GM13977 (cell line): ENCODE measurements around the gene SPATA31A6.
"Not testable (repeated sequence)": the region's sequence is repeated elsewhere in the genome, so short reads cannot be mapped to it uniquely, and the experiment has no call there.

Experiments used
- DNase-seq: peaks from one replicate; pipeline ENCODE4 v3.0.0; 2012; ENCODE audit warnings: low spot score
- in situ Hi-C: fragments of 300-500 bp; cut with MboI; formaldehyde crosslinking; loops from one replicate; pipeline ENCODE4 v1.12.0; 2022; ENCODE audit warnings: low sequenced_read_pairs, low pct_unique_long_range_greater_than_20kb, mixed read lengths, inconsistent platforms; ENCODE audit not compliant: unreplicated experiment

SPATA31A6 gene

DNA sequence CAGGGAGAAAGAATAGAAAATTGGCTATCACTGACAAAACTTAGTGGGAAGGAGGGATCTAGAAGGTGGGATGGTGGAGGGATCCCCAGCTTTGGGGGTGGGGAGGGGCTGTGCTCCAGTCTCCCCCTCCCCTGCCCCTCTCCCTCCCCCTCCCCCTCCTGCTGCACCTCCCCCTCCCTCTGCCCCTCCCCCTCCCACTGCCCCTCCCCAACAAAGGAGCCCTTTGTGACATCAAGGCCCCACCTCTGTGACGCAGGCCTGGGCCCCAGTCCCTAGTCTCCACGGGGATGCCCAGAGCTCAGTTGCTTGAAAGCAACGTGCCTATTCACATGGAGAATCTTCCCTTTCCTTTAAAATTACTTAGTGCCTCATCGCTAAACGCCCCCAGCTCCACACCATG lies at the start of gene SPATA31A6:
Gene SPATA31A6 (plus strand): TSS at position 301 of the 400 bp plus-strand sequence. CDS start 29 bp downstream, at position 330.
- in situ Hi-C loops, DNase-seq: not testable (repeated sequence)

DNA sequence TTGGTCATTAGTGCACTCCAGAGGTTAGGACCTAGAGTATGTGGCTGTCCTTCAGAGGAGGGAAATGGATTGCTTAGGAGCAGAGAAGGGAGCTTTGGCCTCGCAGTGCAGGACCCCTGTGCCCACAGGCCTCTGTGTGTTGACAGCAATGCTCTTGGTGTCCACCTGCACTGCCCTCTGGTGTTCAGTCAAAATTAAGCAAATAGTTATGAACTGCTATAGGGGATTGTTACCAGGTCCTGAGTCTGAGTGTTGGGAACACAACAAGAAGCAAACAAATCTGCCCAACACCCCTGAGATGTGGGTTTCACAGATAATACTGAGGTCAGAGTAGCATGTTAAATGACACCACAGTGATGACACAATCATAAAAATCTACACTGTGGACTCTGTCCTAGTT lies 23.2 kb upstream of the SPATA31A6 start:
- DNase-seq, in situ Hi-C loops: not testable (repeated sequence)

DNA sequence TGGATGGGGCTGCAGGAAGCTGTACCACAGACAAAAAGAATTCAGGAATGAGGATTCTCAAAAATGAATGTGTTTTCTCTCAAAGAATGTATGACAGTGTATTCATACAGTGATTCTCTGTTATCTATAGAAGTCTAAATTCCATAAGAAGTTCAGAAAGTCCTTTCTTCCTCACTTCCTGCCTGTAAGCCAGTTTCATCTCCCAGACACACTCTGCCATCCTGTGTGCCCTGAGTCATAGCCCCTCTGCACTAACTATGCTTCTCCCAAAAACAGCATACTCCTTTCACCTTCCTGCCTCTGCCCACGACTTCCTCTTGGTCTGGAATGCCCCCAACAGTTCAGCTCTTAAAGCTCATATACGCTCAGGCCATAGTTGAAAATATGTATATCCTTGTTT lies 36.4 kb downstream of the SPATA31A6 start:
- in situ Hi-C loops, DNase-seq: not testable (repeated sequence)

DNA sequence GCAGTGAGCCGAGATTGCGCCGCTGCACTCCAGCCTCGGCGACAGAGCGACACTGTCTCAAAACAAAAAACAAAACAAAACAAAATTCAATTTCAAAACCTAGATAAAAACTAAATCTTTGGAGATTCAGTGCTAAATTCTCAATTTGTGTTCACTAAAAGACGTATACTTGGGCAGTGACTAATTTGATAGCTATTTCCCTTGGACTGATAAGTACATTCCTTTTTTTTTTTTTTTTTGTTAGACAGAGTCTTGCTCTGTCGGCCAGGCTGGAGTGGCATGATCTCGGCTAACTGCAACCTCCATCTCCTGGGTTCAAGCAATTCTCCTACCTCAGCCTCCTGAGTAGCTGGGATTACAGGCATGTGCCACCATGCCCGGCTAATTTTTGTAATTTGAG lies 39.8 kb downstream of the SPATA31A6 start:
- in situ Hi-C loops: not testable (repeated sequence)

GRCh38 chr9:42233031-42233430 lies 49.6 kb downstream of the SPATA31A6 start:
- in situ Hi-C loops, DNase-seq: not testable (repeated sequence)

More for the DNA sequence above, 39.8 kb downstream of the SPATA31A6 start:
- not testable (repeated sequence) for DNase-seq

GRCh38 chr9:42234610-42235009 lies 51.2 kb downstream of the SPATA31A6 start:
- in situ Hi-C loops, DNase-seq: not testable (repeated sequence)

DNA sequence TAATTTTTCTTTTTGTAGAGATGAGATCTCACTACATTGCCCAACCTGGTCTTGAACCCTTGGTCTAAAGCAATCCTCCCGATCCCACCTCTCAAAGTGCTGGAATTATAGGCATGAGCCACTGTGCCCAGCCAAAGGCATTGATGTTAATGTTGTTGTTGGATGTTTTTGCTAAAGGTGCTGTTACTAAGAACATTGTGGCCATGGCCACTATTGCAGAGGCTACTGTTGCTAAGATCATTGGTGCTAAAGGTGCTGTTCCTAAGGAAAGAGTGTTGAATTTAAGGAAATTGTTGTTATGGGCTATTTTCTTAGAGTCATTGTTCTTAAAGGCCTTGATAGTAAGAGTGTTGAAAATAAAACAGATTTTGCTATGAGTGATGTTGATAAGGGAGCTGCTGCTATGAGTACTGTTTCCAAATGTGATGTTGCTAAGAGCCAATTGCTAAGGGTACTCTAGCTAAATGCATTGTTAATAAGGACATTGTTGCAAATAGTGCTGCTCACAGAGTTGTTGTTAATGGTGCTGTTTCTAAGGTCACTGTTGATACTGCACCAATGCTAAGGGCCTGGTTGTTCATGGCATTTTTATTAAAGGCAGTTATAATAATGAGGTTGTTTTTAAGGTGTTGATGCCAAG lies 52.0 kb downstream of the SPATA31A6 start:
- in situ Hi-C loops: not testable (repeated sequence)

DNA sequence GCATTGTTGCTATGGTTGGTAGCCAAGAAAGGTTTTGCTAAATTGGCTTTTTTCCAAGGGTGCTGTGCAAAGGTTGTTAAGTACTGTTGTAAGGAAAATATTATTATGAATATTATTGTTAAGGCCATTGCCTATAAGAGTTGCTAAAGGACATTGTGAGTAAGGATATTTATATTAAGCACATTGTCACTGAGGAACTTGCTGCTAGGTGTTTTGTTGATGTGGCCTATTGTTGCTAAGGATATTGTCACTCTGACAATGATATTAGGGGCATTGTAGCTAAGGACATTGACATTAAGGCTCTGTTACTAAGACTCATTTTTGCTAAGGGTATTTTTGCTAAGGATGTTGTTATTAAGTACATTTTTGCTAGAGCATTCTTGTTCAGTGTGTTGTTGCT lies 52.6 kb downstream of the SPATA31A6 start:
- in situ Hi-C loops, DNase-seq: not testable (repeated sequence)

More for the DNA sequence above, 52.0 kb downstream of the SPATA31A6 start:
- not testable (repeated sequence) for DNase-seq

- in situ Hi-C loops, DNase-seq: not testable (repeated sequence)
These were observed 53.9 kb downstream of the SPATA31A6 start for GRCh38 chr9:42237381-42237780.

DNA sequence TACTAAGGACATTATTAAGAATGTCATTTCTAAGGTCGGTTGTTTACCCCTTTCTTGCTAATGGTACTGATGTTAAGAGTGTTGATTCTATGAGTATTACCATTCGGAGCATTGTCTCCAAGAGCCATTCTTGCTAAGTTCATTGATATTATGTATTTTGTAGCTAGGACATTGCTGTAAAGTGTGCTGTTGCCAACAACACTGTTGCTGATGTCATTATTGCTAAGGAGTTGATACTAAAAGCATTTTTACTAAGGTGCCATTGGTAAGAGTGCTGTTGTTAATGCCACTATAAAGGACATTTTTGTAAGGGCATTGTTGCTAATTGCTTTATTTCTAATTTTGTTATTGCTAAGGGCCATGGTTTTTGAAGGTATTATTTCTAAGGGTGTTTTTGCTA lies 55.4 kb downstream of the SPATA31A6 start:
- in situ Hi-C loops, DNase-seq: not testable (repeated sequence)
